GM21825 (cell line): ENCODE results near the gene ATP5F1D.
"Not testable (repeated sequence)": the region's sequence is repeated elsewhere in the genome, so short reads cannot be mapped to it uniquely, and the experiment has no call there.

Experiments
- ATAC-seq: cut with Tn5 transposase; IDR thresholded peaks from one replicate; pipeline ENCODE4 v1.9.1; 2021; ENCODE audit warnings: mild to moderate bottlenecking, moderate library complexity; ENCODE audit not compliant: unreplicated experiment

The ATP5F1D gene

GRCh38 chr19:1245494-1246264, 4.1 kb downstream of the ATP5F1D start:
- ATAC-seq: no peak

GRCh38 chr19:1246265-1247087, 4.9 kb downstream of the ATP5F1D start:
- ATAC-seq: not testable (repeated sequence)

- ATAC-seq: no peak
Observed at GRCh38 chr19:1247748-1248138, 6.2 kb downstream of the ATP5F1D start.

GRCh38 chr19:1248139-1248785, 6.7 kb downstream of the ATP5F1D start, which contains the start of gene MIDN:
Gene MIDN, plus strand, starts transcription at chr19:1248583. Its CDS starts 1,714 bp downstream, at chr19:1250297.
- peak; percentile 7 for ATAC-seq

- ATAC-seq: peak; percentile 23
Observed at GRCh38 chr19:1248786-1249297, 7.3 kb downstream of the ATP5F1D start.

GRCh38 chr19:1249298-1249989, 7.9 kb downstream of the ATP5F1D start:
- peak; percentile 30 for ATAC-seq

- no peak for ATAC-seq
Observed at GRCh38 chr19:1249990-1250436, 8.5 kb downstream of the ATP5F1D start.

GRCh38 chr19:1250437-1251260, 9.1 kb downstream of the ATP5F1D start:
- ATAC-seq: no peak

- no peak for ATAC-seq
Observed at GRCh38 chr19:1251330-1252220, 10.0 kb downstream of the ATP5F1D start.

- ATAC-seq: no peak
Observed at GRCh38 chr19:1252221-1252820, 10.8 kb downstream of the ATP5F1D start.

GRCh38 chr19:1252821-1253513, 11.4 kb downstream of the ATP5F1D start:
- no peak for ATAC-seq

- no peak for ATAC-seq
Observed at GRCh38 chr19:1253514-1254080, 12.0 kb downstream of the ATP5F1D start.

GRCh38 chr19:1254081-1254527, 12.6 kb downstream of the ATP5F1D start:
- ATAC-seq: no peak

GRCh38 chr19:1254530-1255185, 13.1 kb downstream of the ATP5F1D start:
- no peak for ATAC-seq

GRCh38 chr19:1255186-1256161, 13.9 kb downstream of the ATP5F1D start:
- no peak for ATAC-seq
